Lower lobe of right lung (tissue), 2 donors: ENCODE results near the gene THRB. TPM values are rescaled to one million over a fixed set of nuclear protein-coding genes. Genes with fewer than 3 reads are reported as not detected.

Experiments
- ATAC-seq, 2 donors: fragments of 200-7000 bp; cut with Tn5 transposase; one replicate each; pipeline ENCODE4 v1.9.1; 2020 to 2022; ENCODE audit warnings: mild to moderate bottlenecking in 2 of 2, moderate library complexity in 2 of 2
- DNase-seq: peaks from one replicate; pipeline ENCODE4 v3.0.0-alpha.2; 2020
- H3K27ac ChIP-seq: fragments of 200-600 bp; one replicate; pipeline ENCODE4 v1.8.0; 2022
- H3K27me3 ChIP-seq: fragments of 200-600 bp; one replicate; pipeline ENCODE4 v1.8.0; 2022; ENCODE audit warnings: low read depth
- H3K36me3 ChIP-seq: fragments of 200-600 bp; one replicate; pipeline ENCODE4 v1.8.0; 2022; ENCODE audit warnings: mild to moderate bottlenecking
- H3K4me1 ChIP-seq: fragments of 200-600 bp; one replicate; pipeline ENCODE4 v1.8.0; 2022
- H3K4me3 ChIP-seq: fragments of 200-600 bp; one replicate; pipeline ENCODE4 v1.8.0; 2022; ENCODE audit warnings: mild to moderate bottlenecking
- H3K9me3 ChIP-seq: fragments of 200-600 bp; one replicate; pipeline ENCODE4 v1.8.0; 2022
- CTCF ChIP-seq: fragments of 200-600 bp; IDR thresholded peaks from one replicate; pipeline ENCODE4 v1.8.0; 2022; ENCODE audit warnings: antibody characterized with exemption, mild to moderate bottlenecking
- intact Hi-C: fragments of 100-400 bp; cut with DNase I; formaldehyde crosslinking; loops from one replicate; pipeline ENCODE4 v1.11.0; 2022
- total RNA-seq: library from RNA; stranded (reverse); fragmentation: NEBNext Ultra II Directional; extraction: Animal tissue kit (Norgen Biotek cat#: 25700); gene quantifications from one replicate; pipeline ENCODE4 v1.2.1, GENCODE V29; 2021
- donor health status: DM: no; HTN: yes; CAD: no; lungs with severe emphysema.

THRB gene
- total RNA-seq, 1 donor from 2014 or later, result 14.6 TPM

- no peak for ATAC-seq
- TF ChIP-seq CTCF, result no peak
- Histone ChIP-seq H3K36me3 (no peaks in the 10 kb centered on the region), H3K27me3 (no peaks in the 10 kb centered on the region), H3K27ac (no peak overlapping the region), H3K4me3 (no peak overlapping the region), H3K4me1 (peaks cover 26% of the 10 kb centered on the region), H3K9me3 (no peaks in the 10 kb centered on the region)
- DNase-seq, result no peak
- intact Hi-C loops, result no loop called here
Measured at GRCh38 chr3:24222165-24222805, 272.4 kb downstream of the THRB start.

GRCh38 chr3:24220859-24221657, 273.6 kb downstream of the THRB start:
- no peaks in the 10 kb centered on the region for H3K27me3 ChIP-seq
- no peaks in the 10 kb centered on the region for H3K36me3 ChIP-seq
- DNase-seq, result no peak
- ATAC-seq, result peak; percentile 62 to 71
- H3K4me3 ChIP-seq, result no peak overlapping the region
- no peaks in the 10 kb centered on the region for H3K9me3 ChIP-seq
- H3K4me1 ChIP-seq, result peaks cover 24% of the 10 kb centered on the region
- intact Hi-C loops, result no loop called here
- TF ChIP-seq CTCF, result no peak
- no peak overlapping the region for H3K27ac ChIP-seq

GRCh38 chr3:24215502-24215901, 279.1 kb downstream of the THRB start:
- Histone ChIP-seq H3K27ac (no peak overlapping the region), H3K4me3 (no peak overlapping the region), H3K27me3 (no peaks in the 10 kb centered on the region), H3K4me1 (peaks cover 8% of the 10 kb centered on the region), H3K36me3 (no peaks in the 10 kb centered on the region), H3K9me3 (no peaks in the 10 kb centered on the region)
- no peak for DNase-seq
- no peak for TF ChIP-seq CTCF
- intact Hi-C loops, result no loop called here
- no peak for ATAC-seq

GRCh38 chr3:24211381-24211780, 283.3 kb downstream of the THRB start:
- ATAC-seq, result no peak
- no peaks in the 10 kb centered on the region for H3K27me3 ChIP-seq
- intact Hi-C loops, result no loop called here
- no peak overlapping the region for H3K4me3 ChIP-seq
- no peaks in the 10 kb centered on the region for H3K9me3 ChIP-seq
- no peak for DNase-seq
- peaks cover 4% of the 10 kb centered on the region for H3K4me1 ChIP-seq
- H3K27ac ChIP-seq, result no peak overlapping the region
- H3K36me3 ChIP-seq, result no peaks in the 10 kb centered on the region
- TF ChIP-seq CTCF, result no peak

GRCh38 chr3:24202071-24202470, 292.6 kb downstream of the THRB start:
- no peak for ATAC-seq
- intact Hi-C loops, result no loop called here

More at GRCh38 chr3:24202071-24202470, 292.6 kb downstream of the THRB start:
- no peak overlapping the region for H3K27ac ChIP-seq
- no peaks in the 10 kb centered on the region for H3K9me3 ChIP-seq
- DNase-seq, result no peak
- H3K36me3 ChIP-seq, result no peaks in the 10 kb centered on the region
- no peak overlapping the region for H3K4me3 ChIP-seq
- no peaks in the 10 kb centered on the region for H3K4me1 ChIP-seq
- H3K27me3 ChIP-seq, result no peaks in the 10 kb centered on the region
- TF ChIP-seq CTCF, result no peak
